Pancreas (tissue), 10 donors: ENCODE data around the gene PRKCA. TPM values are rescaled to one million over a fixed set of nuclear protein-coding genes. Genes with fewer than 3 reads are reported as not detected.

Experiments
- ATAC-seq, 4 donors: fragments of 200-7000 bp; cut with Tn5 transposase; one replicate each; pipeline versions ENCODE4 v1.8.0 to v1.9.1; 2020; ENCODE audit warnings: mild to moderate bottlenecking in 4 of 4, moderate library complexity in 4 of 4
- DNase-seq, 6 donors: peaks; one replicate each; pipeline ENCODE4 v3.0.0-alpha.2; 2020
- FAIRE-seq: peaks from 2 replicates; lab custom pipeline; 2012; peaks lifted over from hg19 to GRCh38; lab: Jason Lieb, UNC
- H3K27ac ChIP-seq, 4 donors: fragments of 200-600 bp; sonication (generic); 1 replicate in 3 of 4; 2 replicates in 1 of 4; pipeline versions ENCODE4 v1.5.0 to v1.8.0; 2020
- H3K27me3 ChIP-seq, 4 donors: fragments of 200-600 bp; one replicate each; pipeline ENCODE4 v1.8.0; 2021
- H3K36me3 ChIP-seq, 3 donors: fragments of 200-600 bp; sonication (generic) in 1 of 3; one replicate each; pipeline versions ENCODE4 v1.5.0 to v1.8.0; 2020 to 2021
- H3K4me1 ChIP-seq, 3 donors: fragments of 200-600 bp; one replicate each; pipeline ENCODE4 v1.8.0; 2021
- H3K4me3 ChIP-seq, 4 donors: fragments of 200-600 bp; sonication (generic) in 2 of 4; one replicate each; pipeline versions ENCODE4 v1.5.0 to v1.8.0; 2020 to 2021
- H3K9me3 ChIP-seq, 4 donors: fragments of 200-600 bp; one replicate each; pipeline ENCODE4 v1.8.0; 2021
- WGBS, 2 donors: extraction: QIAGEN DNeasy Blood & Tissue Kit; methylation state at CpG; one replicate each; pipeline ENCODE4 v1.1.7; 2013; 5-methylcytosine and 5-hydroxymethylcytosine counted together
- intact Hi-C, 3 donors: fragments of 100-400 bp; cut with DNase I; formaldehyde crosslinking; loops; one replicate each; pipeline versions ENCODE4 v1.11.1 to v1.14.2; 2022
- polyA plus RNA-seq, 2 donors: library from polyadenylated mRNA; stranded (reverse); fragments of 200-250 nt; gene quantifications; one replicate each; pipeline ENCODE4 v1.2.3, GENCODE V29; 2013
- total RNA-seq, 6 donors: library from RNA; stranded (reverse); fragmentation: NEBNext Ultra II Directional in 4 of 6; extraction: Animal tissue kit (Norgen Biotek cat#: 25700) in 4 of 6; gene quantifications; one replicate each; pipeline versions ENCODE4 v1.2.1 to v1.2.4, GENCODE V29; 2021 to 2023
- TF ChIP-seq, protein P1 (sequence below), 4 donors: fragments of 200-600 bp; sonication (generic) in 3 of 4; IDR thresholded peaks; one replicate each; pipeline versions ENCODE4 v1.5.0 to v1.8.0; 2021; ENCODE audit warnings: antibody characterized with exemption in 4 of 4
- donor health status: healthy with polysubstance abuse.
- donor health status: DM: no; HTN: no; CAD: no; lungs with moderate emphysema.
- donor health status: DM: no; HTN: no; CAD: no.
- donor health status: control.
- donor health status: control.
- donor health status: Bipolar disorder and iron deficiency.
- donor health status: DM: yes; HTN: yes; CAD: no.
- donor health status: DM: no; HTN: no; CAD: no.
- donor health status: DM: no; HTN: no; CAD: no.
- donor health status: DM: yes; HTN: yes; CAD: no.

The PRKCA gene
- total and polyA plus RNA-seq, 8 donors, result 3.5 to 22.3 (median 10.2) TPM

- peaks cover 0 to 20% (median 4%) of the 10 kb centered on the region in 3 donors for H3K4me1 ChIP-seq
Observed at GRCh38 chr17:66400698-66401097, 98.3 kb downstream of the PRKCA start.

GRCh38 chr17:66401364-66401763 lies 99.0 kb downstream of the PRKCA start:
- no peak overlapping the region for H3K27ac ChIP-seq
- DNase-seq (no peak), ATAC-seq (no peak), FAIRE-seq (no peak)
- no peaks in the 10 kb centered on the region for H3K9me3 ChIP-seq
- 92 to 93% methylated on average over 4 of the region's 4 CpGs for WGBS, 2 donors
- H3K4me1 ChIP-seq, result peaks cover 5 to 26% (median 7%) of the 10 kb centered on the region in 3 donors
- H3K36me3 ChIP-seq, result no peaks in the 10 kb centered on the region
- no peaks in the 10 kb centered on the region for H3K27me3 ChIP-seq
- TF ChIP-seq, protein P1, sequence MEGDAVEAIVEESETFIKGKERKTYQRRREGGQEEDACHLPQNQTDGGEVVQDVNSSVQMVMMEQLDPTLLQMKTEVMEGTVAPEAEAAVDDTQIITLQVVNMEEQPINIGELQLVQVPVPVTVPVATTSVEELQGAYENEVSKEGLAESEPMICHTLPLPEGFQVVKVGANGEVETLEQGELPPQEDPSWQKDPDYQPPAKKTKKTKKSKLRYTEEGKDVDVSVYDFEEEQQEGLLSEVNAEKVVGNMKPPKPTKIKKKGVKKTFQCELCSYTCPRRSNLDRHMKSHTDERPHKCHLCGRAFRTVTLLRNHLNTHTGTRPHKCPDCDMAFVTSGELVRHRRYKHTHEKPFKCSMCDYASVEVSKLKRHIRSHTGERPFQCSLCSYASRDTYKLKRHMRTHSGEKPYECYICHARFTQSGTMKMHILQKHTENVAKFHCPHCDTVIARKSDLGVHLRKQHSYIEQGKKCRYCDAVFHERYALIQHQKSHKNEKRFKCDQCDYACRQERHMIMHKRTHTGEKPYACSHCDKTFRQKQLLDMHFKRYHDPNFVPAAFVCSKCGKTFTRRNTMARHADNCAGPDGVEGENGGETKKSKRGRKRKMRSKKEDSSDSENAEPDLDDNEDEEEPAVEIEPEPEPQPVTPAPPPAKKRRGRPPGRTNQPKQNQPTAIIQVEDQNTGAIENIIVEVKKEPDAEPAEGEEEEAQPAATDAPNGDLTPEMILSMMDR (IDR thresholded peaks at IDR 0.05), result no peak
- intact Hi-C loops, result no loop called here
- H3K4me3 ChIP-seq, result no peak overlapping the region

More at GRCh38 chr17:66400698-66401097, 98.3 kb downstream of the PRKCA start:
- FAIRE-seq (no peak), DNase-seq (no peak), ATAC-seq (no peak)
- no peak overlapping the region for H3K4me3 ChIP-seq
- H3K27me3 ChIP-seq, result no peaks in the 10 kb centered on the region
- 0% methylated on average over 1 of the region's 1 CpG for WGBS, 2 donors
- TF ChIP-seq, protein P1 (IDR thresholded peaks at IDR 0.05), result no peak
- intact Hi-C loops, result no loop called here
- H3K9me3 ChIP-seq, result no peaks in the 10 kb centered on the region
- H3K27ac ChIP-seq, result no peak overlapping the region
- no peaks in the 10 kb centered on the region for H3K36me3 ChIP-seq

- H3K4me1 ChIP-seq, result peaks cover 5 to 19% (median 7%) of the 10 kb centered on the region in 3 donors
Observed at GRCh38 chr17:66403846-66404556, 101.6 kb downstream of the PRKCA start.

DNA sequence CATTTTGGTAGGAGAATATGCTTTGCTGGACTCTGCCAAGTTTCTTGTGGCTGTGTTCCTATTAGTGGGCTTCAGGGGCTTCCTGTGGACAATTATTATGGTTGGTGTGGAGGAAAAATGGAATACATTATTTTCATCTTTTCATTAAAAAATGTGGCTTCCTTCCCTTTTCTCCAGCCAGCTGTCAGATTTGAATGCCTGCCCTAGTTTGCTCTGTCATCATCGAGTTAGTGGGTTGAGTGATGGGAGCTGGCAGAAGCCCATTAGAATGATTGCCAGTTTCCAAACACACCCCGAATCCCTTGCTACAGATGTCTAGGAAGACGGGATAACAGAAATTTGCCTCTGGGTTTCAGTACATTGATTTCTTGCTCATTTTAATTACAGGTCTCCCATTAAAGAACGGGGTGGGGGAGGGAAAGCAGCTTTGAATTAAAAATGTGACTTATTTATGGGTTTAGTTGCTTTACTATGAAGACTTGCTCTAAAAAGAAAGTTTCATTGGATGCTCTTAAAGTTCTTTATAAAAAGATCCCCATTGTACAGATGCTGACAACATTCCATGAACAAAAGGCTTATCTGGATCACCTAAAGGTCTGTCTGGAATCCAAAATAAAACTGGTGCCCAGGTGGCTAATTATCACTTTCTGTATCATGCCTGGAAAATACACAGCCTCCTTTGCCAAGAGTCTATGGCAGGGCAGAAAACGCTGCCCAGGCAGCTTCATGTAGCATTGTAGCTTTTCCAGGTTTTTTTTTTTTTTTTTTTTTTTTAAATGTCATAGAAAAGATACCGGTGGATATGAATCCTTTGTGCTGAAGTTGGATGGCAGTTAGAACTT lies 103.6 kb downstream of the PRKCA start:
- intact Hi-C loops, result no loop called here
- Histone ChIP-seq H3K4me1 (peaks cover 5 to 13% (median 7%) of the 10 kb centered on the region in 3 donors), H3K4me3 (no peak overlapping the region), H3K36me3 (no peaks in the 10 kb centered on the region), H3K9me3 (no peaks in the 10 kb centered on the region), H3K27ac (no peak overlapping the region), H3K27me3 (no peaks in the 10 kb centered on the region)
- ATAC-seq (peak; percentile 68 to 81 (median 78)), DNase-seq (peak in 1 of 6 donors; percentile 17), FAIRE-seq (no peak)
- TF ChIP-seq, protein P1 (IDR thresholded peaks at IDR 0.05), result no peak
- WGBS, 2 donors, result 9 to 11% methylated on average over 6 of the region's 6 CpGs

More at GRCh38 chr17:66403846-66404556, 101.6 kb downstream of the PRKCA start:
- no peaks in the 10 kb centered on the region for H3K36me3 ChIP-seq
- no peak overlapping the region for H3K4me3 ChIP-seq
- 72 to 73% methylated on average over 8 of the region's 8 CpGs for WGBS, 2 donors
- no peaks in the 10 kb centered on the region for H3K9me3 ChIP-seq
- TF ChIP-seq, protein P1 (IDR thresholded peaks at IDR 0.05), result no peak
- no peaks in the 10 kb centered on the region for H3K27me3 ChIP-seq
- intact Hi-C loops, result no loop called here
- H3K27ac ChIP-seq, result no peak overlapping the region
- ATAC-seq, result no peak
- no peak for FAIRE-seq
- DNase-seq, result no peak
